Activated T-cell treated with anti-CD3 and anti-CD28 coated beads for 48 hours (primary cell): ENCODE results near the gene FTH1.
A peak's percentile ranks its signal among the peaks of the same experiment; 100 is the strongest.
"Not testable (repeated sequence)": the region's sequence is repeated elsewhere in the genome, so short reads cannot be mapped to it uniquely, and the experiment has no call there.

ENCODE experiments used
- DNase-seq: peaks from one replicate; pipeline ENCODE4 v3.0.0-alpha.2; 2020; ENCODE audit warnings: low read depth

The FTH1 gene

GRCh38 chr11:61978703-61979661, 11.5 kb upstream of the FTH1 start:
- DNase-seq, result no peak

- no peak for DNase-seq
These were observed 9.5 kb upstream of the FTH1 start for GRCh38 chr11:61976813-61977475.

GRCh38 chr11:61976420-61976800, 9.0 kb upstream of the FTH1 start:
- DNase-seq, result no peak

- DNase-seq, result no peak
These were observed 8.4 kb upstream of the FTH1 start for GRCh38 chr11:61975638-61976419.

- DNase-seq, result no peak
These were observed 7.6 kb upstream of the FTH1 start for GRCh38 chr11:61974766-61975631.

- DNase-seq, result no peak
These were observed 6.2 kb upstream of the FTH1 start for GRCh38 chr11:61973476-61974162.

- DNase-seq, result no peak
These were observed 5.4 kb upstream of the FTH1 start for GRCh38 chr11:61972672-61973475.

- no peak for DNase-seq
These were observed 4.8 kb upstream of the FTH1 start for GRCh38 chr11:61972112-61972671.

- DNase-seq, result peak; percentile 35
These were observed 4.0 kb upstream of the FTH1 start for GRCh38 chr11:61971248-61972111.

GRCh38 chr11:61969838-61970662, 2.6 kb upstream of the FTH1 start:
- no peak for DNase-seq

GRCh38 chr11:61969391-61969758, 1.9 kb upstream of the FTH1 start:
- no peak for DNase-seq

- DNase-seq, result no peak
These were observed 1.4 kb upstream of the FTH1 start for GRCh38 chr11:61968758-61969390.

GRCh38 chr11:61967924-61968757, 707 bp upstream of the FTH1 start:
- DNase-seq, result peak; percentile 37

- DNase-seq, result peak; percentile 23
These were observed 709 bp downstream of the FTH1 start for GRCh38 chr11:61966734-61967115.

- DNase-seq, result not testable (repeated sequence)
These were observed 2.7 kb downstream of the FTH1 start for GRCh38 chr11:61964666-61965271.

GRCh38 chr11:61964058-61964665, 3.3 kb downstream of the FTH1 start:
- no peak for DNase-seq
